Liver (tissue), 9 donors: Measurements from ENCODE around the gene RSKR. TPM values are rescaled to one million over a fixed set of nuclear protein-coding genes. Genes with fewer than 3 reads are reported as not detected.
A peak's percentile ranks its signal among the peaks of the same experiment; 100 is the strongest.

Experiments used
- DNase-seq: peaks from one replicate; pipeline ENCODE4 v3.0.0-alpha.2; 2017; ENCODE audit warnings: low spot score
- H3K27ac ChIP-seq, 2 donors: one replicate each; pipeline ENCODE4 v1.7.0; 2013; ENCODE audit warnings: inconsistent platforms in 2 of 2, low read length in 2 of 2, control low read depth in 1 of 2, low read depth in 1 of 2, mild to moderate bottlenecking in 1 of 2
- H3K27me3 ChIP-seq, 4 donors: one replicate each; pipeline versions ENCODE4 v1.6.1 to v1.7.0; 2013; ENCODE audit warnings: low read length in 3 of 4, inconsistent platforms in 1 of 4, mild to moderate bottlenecking in 1 of 4, moderate library complexity in 1 of 4; ENCODE audit not compliant: control insufficient read depth in 4 of 4, insufficient read depth in 4 of 4
- H3K36me3 ChIP-seq, 4 donors: one replicate each; pipeline versions ENCODE4 v1.6.1 to v1.7.0; 2013; ENCODE audit warnings: low read length in 3 of 4, mild to moderate bottlenecking in 3 of 4, low read depth in 1 of 4, moderate library complexity in 1 of 4; ENCODE audit not compliant: control insufficient read depth in 4 of 4, insufficient read depth in 3 of 4
- H3K4me1 ChIP-seq, 4 donors: one replicate each; pipeline versions ENCODE4 v1.6.1 to v1.7.0; 2013; ENCODE audit warnings: low read length in 3 of 4, mild to moderate bottlenecking in 3 of 4, moderate library complexity in 1 of 4; ENCODE audit not compliant: control insufficient read depth in 4 of 4, insufficient read depth in 4 of 4
- H3K4me3 ChIP-seq, 3 donors: one replicate each; pipeline versions ENCODE4 v1.6.1 to v1.7.0; 2013; ENCODE audit warnings: low read length in 3 of 3, control low read depth in 1 of 3, low read depth in 1 of 3, mild to moderate bottlenecking in 1 of 3
- H3K9ac ChIP-seq, 2 donors: one replicate each; pipeline ENCODE4 v1.7.0; 2013; ENCODE audit warnings: low read length in 2 of 2, mild to moderate bottlenecking in 2 of 2, moderate library complexity in 2 of 2, control low read depth in 1 of 2, low read depth in 1 of 2
- H3K9me3 ChIP-seq, 4 donors: one replicate each; pipeline versions ENCODE4 v1.6.1 to v1.7.0; 2013; ENCODE audit warnings: low read length in 3 of 4; ENCODE audit not compliant: control insufficient read depth in 4 of 4
- ATF3 ChIP-seq: IDR thresholded peaks from 2 replicates; pipeline ENCODE4 v1.6.1; 2016; ENCODE audit warnings: antibody characterized with exemption
- EGR1 ChIP-seq, 2 donors: IDR thresholded peaks; 2 replicates each; pipeline ENCODE4 v1.6.1; 2016 to 2018; ENCODE audit warnings: antibody characterized with exemption in 2 of 2, low read depth in 2 of 2
- FOXA1 ChIP-seq: IDR thresholded peaks from 2 replicates; pipeline ENCODE4 v1.6.1; 2016; ENCODE audit warnings: antibody characterized with exemption
- FOXA2 ChIP-seq: IDR thresholded peaks from 2 replicates; pipeline ENCODE4 v1.6.1; 2016; ENCODE audit warnings: antibody characterized with exemption
- GABPA ChIP-seq, 2 donors: IDR thresholded peaks in 1 of 2; conservative IDR thresholded peaks in 1 of 2; 2 replicates each; pipeline ENCODE4 v1.6.1; 2016; ENCODE audit warnings: antibody characterized with exemption in 2 of 2, mild to moderate bottlenecking in 1 of 2, moderate library complexity in 1 of 2
- HNF4A ChIP-seq, 2 donors: conservative IDR thresholded peaks; 2 replicates each; pipeline ENCODE4 v1.6.1; 2016; ENCODE audit warnings: antibody characterized with exemption in 2 of 2, mild to moderate bottlenecking in 2 of 2
- HNF4G ChIP-seq: IDR thresholded peaks from 2 replicates; pipeline ENCODE4 v1.6.1; 2016; ENCODE audit warnings: antibody characterized with exemption
- JUND ChIP-seq, 2 donors: IDR thresholded peaks; 2 replicates each; pipeline ENCODE4 v1.6.1; 2016; ENCODE audit warnings: antibody characterized with exemption in 2 of 2
- NR2F2 ChIP-seq: IDR thresholded peaks from 2 replicates; pipeline ENCODE4 v1.6.1; 2016; ENCODE audit warnings: antibody characterized with exemption
- RAD21 ChIP-seq, 2 donors: IDR thresholded peaks; 2 replicates each; pipeline ENCODE4 v1.6.1; 2016; ENCODE audit warnings: antibody characterized with exemption in 2 of 2, mild to moderate bottlenecking in 2 of 2
- RXRA ChIP-seq, 2 donors: IDR thresholded peaks; 2 replicates each; pipeline ENCODE4 v1.6.1; 2017 to 2018; ENCODE audit warnings: antibody characterized with exemption in 2 of 2, mild to moderate bottlenecking in 1 of 2
- SP1 ChIP-seq: IDR thresholded peaks from 2 replicates; pipeline ENCODE4 v1.6.1; 2018; ENCODE audit warnings: antibody characterized with exemption, mild to moderate bottlenecking
- TAF1 ChIP-seq: conservative IDR thresholded peaks from 2 replicates; pipeline ENCODE4 v1.6.1; 2016; ENCODE audit warnings: antibody characterized with exemption, mild to moderate bottlenecking
- YY1 ChIP-seq: IDR thresholded peaks from 2 replicates; pipeline ENCODE4 v1.6.1; 2016; ENCODE audit warnings: antibody characterized with exemption, mild to moderate bottlenecking
- WGBS: extraction: QIAGEN DNeasy Blood & Tissue Kit; methylation state at CpG from one replicate; pipeline ENCODE4 v1.1.7; 2013; 5-methylcytosine and 5-hydroxymethylcytosine counted together
- polyA plus RNA-seq, 2 donors: library from polyadenylated mRNA; stranded (reverse) in 1 of 2; unstranded in 1 of 2; fragments of 200-250 nt in 1 of 2; fragments of >200 nt in 1 of 2; fragmentation: Nextera tagmentation in 1 of 2; extraction: Ambion mirVana in 1 of 2; gene quantifications; one replicate each; pipeline versions ENCODE4 v1.2.1 to v1.2.3, GENCODE V29; 2013 to 2015
- total RNA-seq, 2 donors: library from RNA; depleted of rRNA; stranded (reverse); fragments of >200 nt; gene quantifications; one replicate each; pipeline ENCODE4 v1.2.3, GENCODE V29; 2014
- TF ChIP-seq, protein P1 (sequence below): IDR thresholded peaks from 2 replicates; pipeline ENCODE4 v1.6.1; 2016; ENCODE audit warnings: antibody characterized with exemption, mild to moderate bottlenecking
- TF ChIP-seq, protein P2 (sequence below): fragments of 150-350 bp; IDR thresholded peaks from 2 replicates; pipeline ENCODE4 v1.5.1; 2017; ENCODE audit warnings: improper control_type of control experiment, low read depth, low read length; ENCODE audit not compliant: missing input control
- TF ChIP-seq, protein P3 (sequence below): IDR thresholded peaks from 2 replicates; pipeline ENCODE4 v1.6.1; 2016; ENCODE audit warnings: antibody characterized with exemption
- TF ChIP-seq, protein P4 (sequence below): IDR thresholded peaks from 2 replicates; pipeline ENCODE4 v1.6.1; 2016; ENCODE audit warnings: antibody characterized with exemption
- donor health status: healthy.
- donor health status: healthy.
- donor health status: healthy.
- donor health status: healthy.
- donor health status: healthy.

RSKR gene
- total and polyA plus RNA-seq, 4 donors: 0.63 to 14.5 (median 1.2) TPM

DNA sequence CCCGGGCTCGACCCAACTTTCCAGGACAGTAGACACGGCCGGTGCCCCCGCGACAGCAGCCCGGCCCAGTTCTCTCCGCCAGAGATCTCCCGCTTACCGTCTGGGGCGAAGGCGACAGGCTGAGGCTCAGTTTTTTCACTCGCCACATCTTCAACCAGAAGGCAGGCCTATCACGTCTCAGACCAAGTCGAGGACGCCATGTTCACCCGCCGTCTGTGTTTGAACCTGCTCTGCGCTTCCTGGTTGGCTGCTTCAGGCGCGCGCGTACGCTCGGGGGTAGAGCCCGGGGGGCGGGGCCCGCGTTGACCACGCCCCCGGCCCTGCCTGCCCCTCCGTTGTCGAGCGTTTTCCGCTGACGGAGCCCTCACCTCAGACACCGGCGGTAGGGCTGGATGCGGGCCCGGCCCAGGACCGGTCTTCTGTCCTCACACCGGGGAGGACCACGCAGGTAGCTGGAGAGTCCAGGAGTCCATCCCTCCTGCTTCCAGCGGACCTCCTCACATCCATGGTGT lies 15.1 kb downstream of the RSKR start, which contains the start of gene SPAG5:
SPAG5 (minus strand) TSS at position 227 of the 512 bp plus-strand sequence; CDS start at position 148, 79 bp downstream.
- Histone ChIP-seq H3K27ac (peak within 1 kb of the TSS; percentile 94 to 97), H3K9ac (peak within 1 kb of the TSS; percentile 83 to 88), H3K9me3 (no peaks in the 10 kb centered on the region), H3K4me3 (peak within 1 kb of the TSS; percentile 61 to 85 (median 76)), H3K4me1 (peaks cover 6 to 25% (median 17%) of the 10 kb centered on the region in 4 donors), H3K27me3 (no peaks in the 10 kb centered on the region), H3K36me3 (no peaks in the 10 kb centered on the region)
- under 1% methylated on average over 44 of the region's 44 CpGs for WGBS
- peak; percentile 95 for DNase-seq
- TF ChIP-seq SP1: peak; percentile 72
- TF ChIP-seq, protein P1, sequence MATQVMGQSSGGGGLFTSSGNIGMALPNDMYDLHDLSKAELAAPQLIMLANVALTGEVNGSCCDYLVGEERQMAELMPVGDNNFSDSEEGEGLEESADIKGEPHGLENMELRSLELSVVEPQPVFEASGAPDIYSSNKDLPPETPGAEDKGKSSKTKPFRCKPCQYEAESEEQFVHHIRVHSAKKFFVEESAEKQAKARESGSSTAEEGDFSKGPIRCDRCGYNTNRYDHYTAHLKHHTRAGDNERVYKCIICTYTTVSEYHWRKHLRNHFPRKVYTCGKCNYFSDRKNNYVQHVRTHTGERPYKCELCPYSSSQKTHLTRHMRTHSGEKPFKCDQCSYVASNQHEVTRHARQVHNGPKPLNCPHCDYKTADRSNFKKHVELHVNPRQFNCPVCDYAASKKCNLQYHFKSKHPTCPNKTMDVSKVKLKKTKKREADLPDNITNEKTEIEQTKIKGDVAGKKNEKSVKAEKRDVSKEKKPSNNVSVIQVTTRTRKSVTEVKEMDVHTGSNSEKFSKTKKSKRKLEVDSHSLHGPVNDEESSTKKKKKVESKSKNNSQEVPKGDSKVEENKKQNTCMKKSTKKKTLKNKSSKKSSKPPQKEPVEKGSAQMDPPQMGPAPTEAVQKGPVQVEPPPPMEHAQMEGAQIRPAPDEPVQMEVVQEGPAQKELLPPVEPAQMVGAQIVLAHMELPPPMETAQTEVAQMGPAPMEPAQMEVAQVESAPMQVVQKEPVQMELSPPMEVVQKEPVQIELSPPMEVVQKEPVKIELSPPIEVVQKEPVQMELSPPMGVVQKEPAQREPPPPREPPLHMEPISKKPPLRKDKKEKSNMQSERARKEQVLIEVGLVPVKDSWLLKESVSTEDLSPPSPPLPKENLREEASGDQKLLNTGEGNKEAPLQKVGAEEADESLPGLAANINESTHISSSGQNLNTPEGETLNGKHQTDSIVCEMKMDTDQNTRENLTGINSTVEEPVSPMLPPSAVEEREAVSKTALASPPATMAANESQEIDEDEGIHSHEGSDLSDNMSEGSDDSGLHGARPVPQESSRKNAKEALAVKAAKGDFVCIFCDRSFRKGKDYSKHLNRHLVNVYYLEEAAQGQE: peak; percentile 86
- peak; percentile 30 to 32 for TF ChIP-seq HNF4A (conservative IDR thresholded peaks at IDR 0.05)
- no peak for TF ChIP-seq HNF4G
- TF ChIP-seq EGR1 (IDR thresholded peaks at IDR 0.05; ENCODE audit: low read depth in 2 of 2): no peak
- TF ChIP-seq FOXA2: no peak
- no peak for TF ChIP-seq JUND (IDR thresholded peaks at IDR 0.05)
- TF ChIP-seq FOXA1: no peak
- TF ChIP-seq YY1: peak; percentile 88
- no peak for TF ChIP-seq ATF3
- TF ChIP-seq RAD21 (IDR thresholded peaks at IDR 0.05): no peak
- TF ChIP-seq, protein P2, sequence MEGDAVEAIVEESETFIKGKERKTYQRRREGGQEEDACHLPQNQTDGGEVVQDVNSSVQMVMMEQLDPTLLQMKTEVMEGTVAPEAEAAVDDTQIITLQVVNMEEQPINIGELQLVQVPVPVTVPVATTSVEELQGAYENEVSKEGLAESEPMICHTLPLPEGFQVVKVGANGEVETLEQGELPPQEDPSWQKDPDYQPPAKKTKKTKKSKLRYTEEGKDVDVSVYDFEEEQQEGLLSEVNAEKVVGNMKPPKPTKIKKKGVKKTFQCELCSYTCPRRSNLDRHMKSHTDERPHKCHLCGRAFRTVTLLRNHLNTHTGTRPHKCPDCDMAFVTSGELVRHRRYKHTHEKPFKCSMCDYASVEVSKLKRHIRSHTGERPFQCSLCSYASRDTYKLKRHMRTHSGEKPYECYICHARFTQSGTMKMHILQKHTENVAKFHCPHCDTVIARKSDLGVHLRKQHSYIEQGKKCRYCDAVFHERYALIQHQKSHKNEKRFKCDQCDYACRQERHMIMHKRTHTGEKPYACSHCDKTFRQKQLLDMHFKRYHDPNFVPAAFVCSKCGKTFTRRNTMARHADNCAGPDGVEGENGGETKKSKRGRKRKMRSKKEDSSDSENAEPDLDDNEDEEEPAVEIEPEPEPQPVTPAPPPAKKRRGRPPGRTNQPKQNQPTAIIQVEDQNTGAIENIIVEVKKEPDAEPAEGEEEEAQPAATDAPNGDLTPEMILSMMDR: no peak
- peak; percentile 81 for TF ChIP-seq TAF1
- peak in 1 of 2 donors; percentile 47 for TF ChIP-seq GABPA (IDR thresholded peaks at IDR 0.05 in 1 of 2, conservative IDR thresholded peaks at IDR 0.05 in 1 of 2)
- TF ChIP-seq, protein P3, sequence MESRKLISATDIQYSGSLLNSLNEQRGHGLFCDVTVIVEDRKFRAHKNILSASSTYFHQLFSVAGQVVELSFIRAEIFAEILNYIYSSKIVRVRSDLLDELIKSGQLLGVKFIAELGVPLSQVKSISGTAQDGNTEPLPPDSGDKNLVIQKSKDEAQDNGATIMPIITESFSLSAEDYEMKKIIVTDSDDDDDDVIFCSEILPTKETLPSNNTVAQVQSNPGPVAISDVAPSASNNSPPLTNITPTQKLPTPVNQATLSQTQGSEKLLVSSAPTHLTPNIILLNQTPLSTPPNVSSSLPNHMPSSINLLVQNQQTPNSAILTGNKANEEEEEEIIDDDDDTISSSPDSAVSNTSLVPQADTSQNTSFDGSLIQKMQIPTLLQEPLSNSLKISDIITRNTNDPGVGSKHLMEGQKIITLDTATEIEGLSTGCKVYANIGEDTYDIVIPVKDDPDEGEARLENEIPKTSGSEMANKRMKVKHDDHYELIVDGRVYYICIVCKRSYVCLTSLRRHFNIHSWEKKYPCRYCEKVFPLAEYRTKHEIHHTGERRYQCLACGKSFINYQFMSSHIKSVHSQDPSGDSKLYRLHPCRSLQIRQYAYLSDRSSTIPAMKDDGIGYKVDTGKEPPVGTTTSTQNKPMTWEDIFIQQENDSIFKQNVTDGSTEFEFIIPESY: no peak
- TF ChIP-seq NR2F2: no peak
- TF ChIP-seq RXRA (IDR thresholded peaks at IDR 0.05): no peak
- TF ChIP-seq, protein P4, sequence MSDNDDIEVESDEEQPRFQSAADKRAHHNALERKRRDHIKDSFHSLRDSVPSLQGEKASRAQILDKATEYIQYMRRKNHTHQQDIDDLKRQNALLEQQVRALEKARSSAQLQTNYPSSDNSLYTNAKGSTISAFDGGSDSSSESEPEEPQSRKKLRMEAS: no peak
